ENCODE data around the gene TRIM40.

DNA sequence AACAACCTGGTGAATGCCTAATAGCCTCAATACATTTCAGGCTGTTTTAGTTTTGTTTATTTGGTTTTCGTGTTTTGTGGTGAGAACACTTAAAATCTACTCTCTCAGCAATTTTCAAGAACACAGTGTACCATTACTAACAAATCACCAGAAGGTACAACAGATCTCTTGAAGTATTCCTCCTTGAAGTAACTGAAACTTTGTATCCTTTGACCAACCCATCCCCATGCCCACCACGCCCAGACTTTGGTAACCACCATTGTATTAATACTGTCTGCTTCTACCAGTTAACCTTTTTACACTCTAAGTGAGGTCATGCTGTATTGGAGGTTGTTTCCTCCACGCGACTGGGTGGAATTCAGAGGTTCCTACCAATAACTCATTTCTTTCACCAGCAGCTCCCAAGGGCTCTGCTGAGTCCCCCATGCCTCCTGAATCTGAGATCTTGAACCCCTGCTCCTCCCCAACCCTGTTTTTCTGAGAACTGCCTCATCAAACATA is 5.7 kb upstream of the TRIM40 start:
- TF ChIP-seq, protein P1, sequence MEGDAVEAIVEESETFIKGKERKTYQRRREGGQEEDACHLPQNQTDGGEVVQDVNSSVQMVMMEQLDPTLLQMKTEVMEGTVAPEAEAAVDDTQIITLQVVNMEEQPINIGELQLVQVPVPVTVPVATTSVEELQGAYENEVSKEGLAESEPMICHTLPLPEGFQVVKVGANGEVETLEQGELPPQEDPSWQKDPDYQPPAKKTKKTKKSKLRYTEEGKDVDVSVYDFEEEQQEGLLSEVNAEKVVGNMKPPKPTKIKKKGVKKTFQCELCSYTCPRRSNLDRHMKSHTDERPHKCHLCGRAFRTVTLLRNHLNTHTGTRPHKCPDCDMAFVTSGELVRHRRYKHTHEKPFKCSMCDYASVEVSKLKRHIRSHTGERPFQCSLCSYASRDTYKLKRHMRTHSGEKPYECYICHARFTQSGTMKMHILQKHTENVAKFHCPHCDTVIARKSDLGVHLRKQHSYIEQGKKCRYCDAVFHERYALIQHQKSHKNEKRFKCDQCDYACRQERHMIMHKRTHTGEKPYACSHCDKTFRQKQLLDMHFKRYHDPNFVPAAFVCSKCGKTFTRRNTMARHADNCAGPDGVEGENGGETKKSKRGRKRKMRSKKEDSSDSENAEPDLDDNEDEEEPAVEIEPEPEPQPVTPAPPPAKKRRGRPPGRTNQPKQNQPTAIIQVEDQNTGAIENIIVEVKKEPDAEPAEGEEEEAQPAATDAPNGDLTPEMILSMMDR (IDR thresholded peaks at IDR 0.05), result no peak
- TF ChIP-seq POLR2A (IDR thresholded peaks at IDR 0.05), result no peak
- no peak for TF ChIP-seq POLR2AphosphoS5 (IDR thresholded peaks at IDR 0.05; ENCODE audit: insufficient read depth in 1 of 2, low read depth in 1 of 2)

Measured in vagina (tissue), 2 donors.